NCI-H446 (cell line): ENCODE measurements around the gene PPP1CA.
A peak's percentile ranks its signal among the peaks of the same experiment; 100 is the strongest.
"Not testable (repeated sequence)": the region's sequence is repeated elsewhere in the genome, so short reads cannot be mapped to it uniquely, and the experiment has no call there.

ENCODE experiments used
- DNase-seq, 2 experiments: peaks; one replicate each; lab custom pipeline; 2025; lab: John Stamatoyannopoulos, UW

PPP1CA gene

GRCh38 chr11:67417425-67417824 lies 15.8 kb upstream of the PPP1CA start:
- DNase-seq = no peak

DNA sequence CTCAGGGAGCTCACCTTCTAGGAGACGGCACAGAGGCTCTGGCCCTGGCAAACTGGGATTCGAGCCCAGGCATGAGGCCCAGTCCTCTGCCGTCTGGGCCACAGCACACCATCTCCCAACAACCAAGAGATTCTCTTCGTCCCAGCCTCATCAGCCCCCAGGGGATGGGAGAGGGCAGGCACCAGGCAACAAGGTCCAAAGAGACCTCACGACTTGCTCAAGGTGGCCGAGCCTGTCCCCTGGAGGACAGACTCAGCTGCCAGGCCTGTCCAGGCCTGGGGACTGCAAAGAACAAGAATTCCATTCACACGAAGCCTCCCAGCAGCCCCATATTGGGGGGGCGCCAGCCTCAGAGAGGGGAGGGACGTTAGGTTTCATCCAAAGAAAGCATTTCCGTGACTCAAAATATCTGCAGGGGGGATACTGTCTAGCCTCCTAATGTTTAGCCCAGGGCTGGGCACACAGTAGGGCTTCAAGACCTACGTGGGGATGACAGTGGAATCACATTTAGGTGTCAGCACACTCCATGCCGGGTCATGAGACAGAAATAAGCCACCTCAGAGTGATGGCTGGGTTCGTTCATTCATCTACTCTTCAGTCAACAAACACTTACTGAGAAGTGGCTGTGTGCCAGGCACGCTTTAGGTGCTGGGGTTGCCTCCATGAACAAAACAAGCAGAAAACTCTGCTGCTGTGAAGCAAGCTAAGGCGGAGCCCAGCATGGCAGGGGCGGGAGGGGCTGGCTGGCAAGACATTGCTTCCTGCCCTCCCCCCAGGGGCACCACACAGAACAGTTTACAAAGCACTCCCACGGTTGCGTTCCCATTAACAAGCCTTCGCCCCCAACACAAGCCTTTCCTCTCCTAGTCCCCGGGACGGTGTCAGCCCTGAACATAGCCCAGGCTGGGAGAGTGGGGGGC lies 15.0 kb upstream of the PPP1CA start:
- peak in 1 of 2 experiments; percentile 62 for DNase-seq

- no peak for DNase-seq
Observed at GRCh38 chr11:67415501-67416304, 14.0 kb upstream of the PPP1CA start, which contains the start of gene CARNS1. Gene CARNS1, plus strand, starts transcription at chr11:67415678. Its CDS starts 522 bp downstream, at chr11:67416200.

- DNase-seq = no peak
Observed at GRCh38 chr11:67413266-67413849, 11.7 kb upstream of the PPP1CA start.

GRCh38 chr11:67412495-67413179 lies 11.0 kb upstream of the PPP1CA start:
- no peak for DNase-seq

- no peak for DNase-seq
Observed at GRCh38 chr11:67411785-67412152, 10.1 kb upstream of the PPP1CA start.

DNA sequence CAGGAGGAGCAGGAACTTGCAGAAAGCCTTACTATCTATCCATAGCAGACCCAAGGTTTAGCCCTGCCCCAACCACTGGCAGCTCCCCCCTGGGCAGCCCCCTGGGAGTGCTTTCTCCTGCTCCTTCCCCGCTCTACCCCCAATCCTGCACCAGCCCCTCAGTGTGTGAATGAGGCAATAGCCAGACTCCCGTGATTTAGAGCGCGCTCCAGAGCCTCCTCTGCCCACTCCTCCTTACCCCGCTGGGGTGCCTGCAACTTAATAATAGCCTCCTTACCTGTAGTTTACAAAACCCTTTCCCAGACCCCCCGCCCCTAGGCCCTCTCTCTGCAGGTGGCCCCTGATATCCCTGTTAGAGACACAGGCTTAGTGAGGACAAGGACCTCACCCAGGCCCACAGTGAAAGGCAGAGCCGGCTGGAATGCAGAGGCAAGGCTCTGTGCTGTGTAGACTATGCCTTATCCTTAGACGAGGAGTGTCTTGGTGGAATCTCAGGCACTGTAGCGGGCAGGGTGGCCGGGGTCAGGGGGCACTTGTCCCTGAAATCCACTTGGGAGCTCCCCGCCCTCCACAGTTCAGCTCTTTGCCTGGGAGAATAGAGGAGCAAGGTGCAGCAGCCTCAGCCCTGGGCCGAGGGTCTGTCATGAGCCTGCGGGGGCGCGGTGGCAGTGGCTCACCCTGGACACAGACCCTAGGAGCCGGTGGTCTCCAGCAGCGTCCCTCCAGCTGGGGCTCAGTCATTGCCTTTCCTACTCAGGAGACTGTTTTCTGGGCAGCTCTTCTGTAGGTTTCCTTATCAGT lies 9.5 kb upstream of the PPP1CA start:
- DNase-seq = no peak

DNA sequence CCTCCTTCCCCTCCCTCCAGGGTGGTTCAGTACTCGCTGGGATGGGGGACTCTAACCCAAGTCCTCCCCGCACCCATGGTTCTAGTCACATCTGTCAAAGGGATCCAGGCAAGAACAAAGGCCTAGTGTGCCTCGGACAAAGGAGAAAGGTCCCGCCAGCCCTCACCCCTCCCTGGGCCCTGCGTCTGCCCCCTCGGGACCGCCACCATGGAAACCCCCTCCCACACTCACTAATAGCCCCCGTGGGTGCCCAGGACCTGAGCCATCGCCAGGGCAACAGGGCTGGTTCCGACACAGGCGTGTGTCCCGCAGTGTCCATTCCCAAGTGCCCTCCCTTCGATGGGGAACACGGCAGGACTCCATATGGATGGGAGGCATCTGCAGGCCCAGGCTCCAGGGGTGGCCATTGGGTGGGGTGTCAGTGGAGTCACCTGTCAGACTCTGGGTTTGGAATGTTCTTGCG lies 8.7 kb upstream of the PPP1CA start:
- DNase-seq = no peak

- no peak for DNase-seq
Observed at GRCh38 chr11:67409781-67410368, 8.2 kb upstream of the PPP1CA start.

GRCh38 chr11:67409261-67409666 lies 7.6 kb upstream of the PPP1CA start:
- no peak for DNase-seq

- no peak for DNase-seq
Observed at GRCh38 chr11:67408437-67409200, 7.0 kb upstream of the PPP1CA start.

DNA sequence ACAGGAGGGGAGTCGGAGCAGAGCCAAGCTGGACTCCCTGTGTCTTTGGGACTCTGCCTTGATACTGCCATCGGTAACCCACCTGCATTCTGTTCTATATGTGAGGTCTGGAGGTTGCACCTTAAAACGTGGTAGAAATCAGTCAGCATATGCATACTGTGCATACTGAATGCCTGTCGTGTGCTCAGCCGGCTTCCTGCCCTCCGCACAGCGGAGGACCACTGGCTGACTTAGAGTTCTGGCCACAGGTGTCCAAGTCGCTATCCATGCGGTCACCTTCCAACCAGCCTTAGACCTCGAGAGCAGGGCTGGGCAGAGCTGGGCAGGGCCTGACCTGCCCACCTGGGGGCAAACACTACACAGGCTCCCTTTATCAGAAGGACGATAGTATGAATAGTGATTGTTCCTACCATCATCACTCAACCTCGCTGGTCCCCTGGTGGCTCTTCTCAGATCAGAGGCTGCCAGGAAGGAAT lies 6.1 kb upstream of the PPP1CA start:
- no peak for DNase-seq

DNA sequence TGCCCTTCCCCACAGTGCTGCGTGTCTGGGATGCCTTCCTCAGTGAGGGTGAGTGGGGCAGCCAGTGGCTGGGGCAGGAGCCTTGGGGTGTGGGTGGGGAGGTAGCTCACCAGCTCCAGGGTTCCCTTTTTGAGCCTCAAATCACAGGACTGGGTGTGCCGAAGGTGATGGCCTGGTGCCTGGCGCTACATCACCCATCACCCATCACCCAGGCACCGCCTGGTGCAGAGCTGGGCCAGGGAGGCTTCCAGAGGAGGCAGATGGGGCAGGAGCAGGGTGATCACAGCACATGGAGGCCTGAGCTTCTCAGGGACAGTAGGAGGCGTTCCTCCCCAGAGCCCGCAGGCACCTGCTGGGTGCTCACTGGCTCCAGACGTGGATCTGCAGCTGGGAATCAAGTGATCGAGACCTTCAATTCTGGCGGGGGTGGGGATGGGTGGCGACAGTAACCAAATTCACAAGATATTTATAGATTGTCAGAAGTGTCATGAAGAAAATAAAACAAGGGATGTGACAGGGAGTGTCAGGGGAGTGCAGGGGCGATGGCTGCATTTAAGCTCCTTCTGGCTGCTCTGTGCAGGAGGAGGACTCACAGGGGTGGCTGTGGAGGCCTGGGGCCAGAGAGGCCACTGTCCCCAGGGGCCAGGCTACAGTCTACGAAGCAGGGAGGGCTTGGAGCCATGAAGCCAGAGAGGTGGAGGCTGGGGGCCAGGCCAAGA lies 5.5 kb upstream of the PPP1CA start:
- DNase-seq = no peak

DNA sequence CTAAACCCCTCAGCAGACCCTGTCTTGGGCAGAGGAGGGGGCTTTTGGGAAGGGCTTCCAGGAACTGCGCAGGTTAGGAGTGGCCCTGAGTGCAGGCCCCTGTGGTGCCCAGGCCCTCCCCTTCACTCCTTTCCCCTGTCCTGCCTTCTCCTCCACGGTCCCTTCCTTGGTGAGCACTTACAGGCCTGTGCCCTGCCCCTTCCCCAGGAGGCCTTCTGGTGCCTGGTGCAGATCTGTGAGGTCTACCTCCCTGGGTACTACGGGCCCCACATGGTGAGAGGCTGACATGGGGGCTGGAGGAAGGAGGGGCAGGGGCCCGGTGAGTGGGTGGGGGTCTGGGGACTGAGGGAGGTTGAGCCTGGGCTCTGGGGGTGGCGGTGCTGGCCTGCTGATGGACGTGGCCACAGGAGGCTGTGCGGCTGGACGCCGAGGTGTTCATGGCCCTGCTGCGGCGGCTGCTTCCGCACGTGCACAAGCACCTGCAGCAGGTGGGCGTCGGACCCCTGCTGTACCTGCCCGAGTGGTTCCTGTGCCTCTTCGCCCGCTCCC lies 4.8 kb upstream of the PPP1CA start:
- DNase-seq = no peak

DNA sequence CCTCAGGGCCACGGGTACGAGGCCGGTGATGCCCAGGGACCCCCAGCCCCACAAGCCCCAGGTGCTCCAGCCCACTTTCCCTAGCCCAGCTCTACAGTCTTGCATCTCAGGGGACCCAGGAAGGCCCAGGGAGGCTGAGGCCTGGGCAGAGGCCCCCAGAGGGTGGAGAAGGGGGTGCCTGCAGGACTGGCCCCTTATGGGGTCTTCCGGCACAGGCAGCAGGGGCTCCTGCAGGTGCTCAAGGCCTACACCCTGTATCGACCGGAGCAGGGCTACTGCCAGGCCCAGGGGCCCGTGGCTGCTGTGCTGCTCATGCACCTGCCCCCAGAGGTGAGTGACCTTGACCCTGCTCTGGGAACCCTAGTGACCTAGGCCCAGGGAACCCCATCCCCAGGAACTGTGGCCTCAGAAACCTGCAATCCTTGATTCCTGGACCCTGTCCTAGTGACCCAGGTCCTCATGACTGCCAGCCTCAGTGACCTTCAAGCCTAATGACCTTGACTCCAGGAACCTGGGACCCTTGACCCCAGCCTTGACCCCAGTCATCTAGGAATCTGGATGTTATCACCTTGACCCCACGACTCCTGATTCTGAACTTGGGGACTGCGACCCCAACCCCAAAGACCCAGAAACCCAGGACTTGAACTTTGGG lies 4.2 kb upstream of the PPP1CA start:
- no peak for DNase-seq

DNA sequence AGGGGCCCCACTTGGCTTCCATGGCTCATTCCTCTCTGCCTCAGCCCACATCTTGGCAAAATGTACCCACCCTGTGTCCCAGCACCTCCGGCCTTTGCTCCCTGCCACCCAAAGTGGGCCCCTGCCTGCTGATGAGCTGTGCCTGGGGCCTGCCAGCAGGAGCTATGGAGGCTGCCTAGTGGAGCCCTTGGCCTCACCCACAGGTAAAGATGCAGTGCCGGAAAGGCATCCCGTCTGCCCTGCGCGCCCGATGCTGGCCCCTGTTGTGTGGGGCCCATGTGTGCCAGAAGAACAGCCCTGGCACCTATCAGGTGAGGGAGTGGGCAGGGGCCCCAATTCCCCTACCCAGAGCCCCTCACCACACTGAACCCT lies 3.5 kb upstream of the PPP1CA start:
- no peak for DNase-seq

GRCh38 chr11:67404515-67405195 lies 3.0 kb upstream of the PPP1CA start:
- DNase-seq = no peak

DNA sequence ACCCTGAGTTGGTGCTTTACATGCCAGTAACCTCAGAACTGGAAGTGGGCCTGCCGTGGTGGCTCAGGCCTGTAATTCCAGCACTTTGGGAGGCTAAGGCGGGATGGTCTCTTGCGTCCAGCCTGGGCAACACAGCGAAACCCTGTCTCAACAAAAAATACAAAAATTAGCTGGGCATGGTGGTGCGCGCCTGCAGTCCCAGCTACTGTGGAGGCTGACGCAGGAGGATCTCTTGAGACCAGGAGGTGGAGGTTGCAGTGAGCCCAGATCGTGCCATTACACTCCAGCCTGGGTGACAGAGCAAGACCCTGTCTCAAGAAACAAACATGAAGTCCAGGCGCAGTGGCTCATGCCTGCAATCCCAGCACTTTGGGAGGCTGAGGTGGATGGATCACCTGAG lies 1.4 kb upstream of the PPP1CA start:
- DNase-seq = not testable (repeated sequence)
